COR-L47 (cell line): ENCODE measurements around the gene ZNF804B.

Experiments
- DNase-seq: peaks from one replicate; lab custom pipeline; 2025; lab: John Stamatoyannopoulos, UW

The ZNF804B gene

DNA sequence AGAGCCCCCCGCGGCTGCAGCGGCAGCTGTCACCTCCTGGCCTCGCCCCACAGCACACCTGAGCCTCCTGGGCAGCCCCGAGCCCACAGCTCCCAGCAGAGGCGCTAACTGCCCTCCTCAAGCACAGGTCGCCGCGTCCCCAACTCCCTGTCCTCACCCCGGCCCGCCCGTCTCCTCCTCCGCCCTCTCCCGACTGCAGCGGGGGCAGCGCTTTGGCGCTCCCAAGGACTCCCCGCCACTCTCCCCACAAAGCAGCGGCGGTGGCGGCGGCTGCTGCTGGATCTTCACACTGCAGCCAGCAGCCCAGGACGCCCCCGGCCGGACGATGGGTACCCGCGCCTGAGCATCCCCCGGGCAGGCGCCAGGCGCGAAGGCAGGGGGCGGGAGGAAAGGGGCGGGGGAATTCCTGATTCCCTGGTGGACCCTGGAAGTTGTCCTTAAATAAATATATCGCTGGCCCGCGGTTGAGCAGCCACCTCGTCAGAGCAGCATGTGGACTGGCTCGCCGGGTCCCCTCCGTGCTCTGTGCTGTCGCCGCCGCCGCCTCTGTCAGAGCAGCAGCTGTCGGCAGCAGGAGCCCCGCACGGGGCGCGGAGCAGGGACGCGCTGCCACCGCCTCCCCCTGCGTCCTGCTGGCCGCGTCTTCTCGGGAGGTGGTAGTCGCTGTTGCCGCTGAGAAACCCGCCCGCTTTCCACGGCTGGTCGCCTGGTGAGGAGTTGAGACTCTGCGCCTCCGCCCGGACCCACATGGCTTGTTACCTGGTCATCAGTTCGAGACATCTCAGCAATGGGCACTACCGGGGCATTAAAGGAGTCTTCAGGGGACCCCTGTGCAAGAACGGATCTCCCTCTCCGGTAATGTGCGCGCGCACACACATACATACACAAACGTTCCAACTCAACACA lies at the start of gene ZNF804B:
Gene ZNF804B, plus strand, starts transcription at position 471 of the 906 bp plus-strand sequence. Its CDS starts 277 bp downstream, at position 748.
- peak; percentile 2 for DNase-seq

DNA sequence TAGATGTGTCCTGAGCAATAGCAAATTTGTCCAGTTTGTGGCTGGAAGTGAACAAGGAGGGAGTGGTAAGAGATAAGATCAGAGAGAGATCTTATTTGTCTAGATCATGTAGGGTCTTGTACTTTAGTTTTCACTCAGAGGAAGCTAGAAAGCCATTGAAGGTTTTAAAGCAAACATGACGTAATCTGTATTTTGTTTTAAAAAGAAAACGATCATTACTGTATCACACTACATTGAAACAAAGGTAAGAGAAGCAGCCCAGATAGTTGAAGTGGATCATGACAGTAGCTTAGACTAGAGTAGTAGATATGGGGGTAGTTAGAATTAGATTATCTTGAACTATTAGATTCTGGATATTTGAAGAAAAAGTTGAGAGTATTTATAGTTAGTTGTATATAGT lies 23.6 kb upstream of the ZNF804B start:
- DNase-seq = no peak

DNA sequence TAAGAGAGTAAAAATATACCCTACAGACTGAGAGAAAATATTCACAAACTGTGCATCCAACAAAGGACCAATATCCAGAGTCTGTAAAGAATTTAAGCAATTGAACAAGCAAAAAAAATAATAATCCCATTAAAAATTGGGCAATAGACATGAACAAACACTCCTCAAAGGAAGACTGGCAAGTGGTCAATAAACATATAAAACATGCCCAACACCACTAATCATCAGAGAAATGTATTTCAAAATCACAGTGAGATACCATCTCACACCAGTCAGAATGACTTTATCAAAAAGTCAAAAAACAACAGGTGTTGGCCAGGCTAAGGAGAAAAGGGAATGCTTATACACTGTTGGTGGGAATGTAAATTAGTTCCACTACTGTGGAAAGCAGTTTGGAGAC lies 21.9 kb upstream of the ZNF804B start:
- no peak for DNase-seq

DNA sequence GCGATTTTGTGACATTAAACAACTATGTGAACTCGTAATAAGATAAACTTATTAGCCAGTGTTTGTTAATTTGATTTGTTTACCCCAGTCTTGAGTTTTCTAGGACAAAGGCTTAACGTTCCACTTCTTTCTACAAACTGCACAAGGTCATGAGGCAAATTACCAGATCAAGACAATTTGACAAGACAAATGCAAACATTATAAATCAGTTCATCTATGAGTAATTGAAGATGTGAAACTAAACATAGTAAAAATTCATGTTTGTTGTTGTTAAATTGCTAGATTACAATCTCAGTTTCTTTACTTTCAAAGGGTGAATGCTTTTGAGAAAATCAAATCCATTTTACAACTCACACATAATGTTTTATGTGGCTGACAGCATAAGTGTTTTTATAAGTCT lies 13.4 kb upstream of the ZNF804B start:
- no peak for DNase-seq

DNA sequence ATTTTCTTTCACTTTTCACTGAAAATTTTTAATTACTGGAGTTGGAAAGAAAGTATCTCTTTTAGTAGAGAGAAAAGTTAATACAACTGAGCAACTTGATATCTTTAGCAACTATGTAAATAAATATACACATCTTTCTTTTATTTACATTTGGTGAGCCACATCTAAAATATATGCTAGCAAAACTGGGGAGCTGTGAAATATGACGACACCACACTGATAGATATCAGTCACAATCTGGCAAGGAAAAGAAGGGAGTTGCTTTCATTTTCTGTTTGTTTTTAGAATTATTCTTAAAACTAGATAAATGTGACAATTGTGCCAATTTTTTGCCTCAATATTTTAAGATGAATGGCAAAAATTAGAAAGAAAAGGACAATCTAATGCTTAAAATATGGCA lies 2.7 kb upstream of the ZNF804B start:
- no peak for DNase-seq

DNA sequence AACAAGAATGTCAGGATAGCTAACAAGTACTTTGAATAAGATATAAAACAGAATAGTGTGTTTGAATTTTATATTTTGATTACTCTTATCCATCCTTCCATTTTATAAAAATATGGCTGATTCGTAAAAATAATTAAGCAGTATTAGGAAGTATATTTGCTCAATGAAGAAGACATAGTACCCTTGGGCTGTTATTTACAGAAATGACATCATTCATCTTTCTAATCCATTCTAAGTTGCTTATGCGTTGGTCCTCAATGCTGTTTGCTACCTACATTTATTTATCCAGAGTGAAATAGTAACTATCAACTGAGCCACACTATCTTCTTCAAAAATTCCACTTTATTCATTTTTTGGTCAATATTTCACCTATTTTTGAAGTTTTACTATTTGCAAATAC lies 2.1 kb upstream of the ZNF804B start:
- DNase-seq = no peak

DNA sequence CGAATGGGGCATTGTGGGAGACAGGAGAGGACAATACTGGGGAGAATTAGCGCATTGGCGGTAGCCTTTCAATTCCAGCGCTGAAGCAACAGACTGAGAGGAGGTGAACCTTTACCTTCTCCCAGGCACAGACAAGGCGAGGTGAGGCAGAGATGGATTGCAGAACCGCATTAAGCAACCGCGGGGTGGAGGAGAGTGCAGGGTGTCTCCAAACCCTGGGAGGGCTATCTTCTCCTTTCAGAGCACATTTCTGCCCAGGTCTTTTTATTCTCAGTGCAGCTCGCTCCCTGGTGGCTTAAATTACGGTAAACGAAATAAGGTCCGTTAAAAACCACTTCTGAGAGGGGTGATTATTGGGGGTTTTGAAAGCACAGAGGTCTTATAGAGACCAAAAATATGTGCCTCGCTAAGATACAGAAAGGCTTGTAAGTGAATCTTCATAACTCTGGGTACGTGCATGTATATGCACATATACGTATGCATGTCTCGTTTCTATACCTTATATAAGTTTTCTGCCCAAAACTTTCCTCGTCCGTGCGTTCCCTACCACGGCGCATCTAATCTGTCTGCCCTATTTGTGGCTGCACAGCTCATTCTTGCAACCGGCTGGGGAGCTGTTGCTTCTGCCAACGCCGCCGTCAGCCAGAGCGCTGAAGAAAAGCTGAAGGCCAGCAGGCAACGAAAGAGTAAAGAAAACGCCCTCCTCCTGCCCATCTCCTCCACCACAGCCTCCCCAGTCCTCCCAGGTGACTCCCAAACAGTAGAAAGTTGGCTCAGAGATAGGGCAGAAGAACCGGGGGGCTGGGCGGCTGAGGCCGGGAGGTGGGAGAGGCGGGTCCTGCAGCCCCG lies 895 bp upstream of the ZNF804B start:
- DNase-seq = peak; percentile 14

DNA sequence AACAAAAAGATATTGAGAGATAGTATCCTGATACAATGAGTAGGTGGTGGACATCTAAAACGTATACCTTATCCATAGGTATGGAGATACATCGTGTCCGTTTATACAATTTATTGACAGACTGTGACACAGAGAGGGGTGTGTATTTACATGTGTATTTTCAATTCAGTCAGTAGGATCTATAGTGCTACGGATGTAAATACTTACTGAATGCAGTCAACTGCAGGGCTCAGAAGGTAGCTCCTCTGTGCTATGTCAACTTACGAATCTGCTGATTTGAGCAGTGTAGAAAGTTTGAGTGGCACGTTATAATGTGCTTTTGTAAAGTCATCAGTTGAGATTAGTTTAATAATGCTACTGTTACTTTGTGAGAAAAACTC lies 626 bp downstream of the ZNF804B start:
- no peak for DNase-seq

DNA sequence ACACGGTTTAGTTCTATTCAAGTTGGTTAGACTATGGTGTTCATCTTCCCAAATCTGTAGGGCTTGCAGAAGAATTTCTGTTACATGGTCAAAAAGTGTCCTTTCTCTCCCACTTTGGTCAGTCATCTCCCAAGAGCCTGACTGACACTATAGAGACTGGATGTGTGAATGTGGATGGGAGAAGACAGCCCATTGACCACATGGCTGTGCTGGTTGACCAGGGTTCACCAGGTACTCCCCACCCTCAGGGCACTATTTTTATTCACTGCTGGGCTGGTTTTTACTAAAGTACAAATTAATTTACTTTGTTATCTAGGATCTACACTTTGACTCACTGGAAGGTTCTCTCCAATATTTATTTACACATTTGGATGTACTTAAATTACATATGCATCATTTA lies 2.3 kb downstream of the ZNF804B start:
- DNase-seq = no peak

DNA sequence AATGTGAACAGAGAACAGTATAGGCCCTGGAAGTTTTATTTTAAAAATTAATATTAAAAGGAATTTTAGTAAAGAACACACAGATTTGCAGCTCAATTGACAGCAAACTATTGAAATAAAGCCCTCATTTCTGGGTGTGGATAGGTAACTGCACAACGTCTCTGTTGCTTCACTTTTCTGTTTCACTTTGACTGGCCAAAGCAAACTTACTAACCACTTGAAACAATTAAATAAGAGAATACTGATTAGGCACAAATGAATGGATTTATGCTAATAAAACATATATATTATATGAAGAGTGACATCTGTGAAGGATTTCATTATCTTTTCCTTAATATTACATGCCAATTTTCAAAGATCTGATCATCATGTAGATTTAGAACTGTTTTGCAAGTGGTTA lies 11.9 kb downstream of the ZNF804B start:
- no peak for DNase-seq

DNA sequence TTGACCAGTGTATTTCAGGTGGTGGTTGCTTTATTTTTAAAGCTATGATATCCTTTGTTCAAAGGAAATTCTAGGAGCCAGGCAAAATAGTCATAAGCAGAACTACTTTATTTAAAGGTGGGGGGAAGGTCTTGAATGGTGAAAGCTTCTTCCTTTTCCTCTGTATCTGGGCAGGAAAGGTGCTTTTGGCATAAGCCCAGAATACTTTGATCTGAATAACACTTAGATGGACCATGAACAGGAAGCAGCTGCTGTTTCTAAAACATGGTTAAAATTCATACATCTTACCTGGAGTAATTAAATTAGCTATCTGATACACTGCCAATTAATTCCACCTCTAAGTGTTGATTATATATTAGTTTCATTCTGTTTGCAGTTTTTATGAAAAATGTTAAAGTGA lies 13.3 kb downstream of the ZNF804B start:
- no peak for DNase-seq

DNA sequence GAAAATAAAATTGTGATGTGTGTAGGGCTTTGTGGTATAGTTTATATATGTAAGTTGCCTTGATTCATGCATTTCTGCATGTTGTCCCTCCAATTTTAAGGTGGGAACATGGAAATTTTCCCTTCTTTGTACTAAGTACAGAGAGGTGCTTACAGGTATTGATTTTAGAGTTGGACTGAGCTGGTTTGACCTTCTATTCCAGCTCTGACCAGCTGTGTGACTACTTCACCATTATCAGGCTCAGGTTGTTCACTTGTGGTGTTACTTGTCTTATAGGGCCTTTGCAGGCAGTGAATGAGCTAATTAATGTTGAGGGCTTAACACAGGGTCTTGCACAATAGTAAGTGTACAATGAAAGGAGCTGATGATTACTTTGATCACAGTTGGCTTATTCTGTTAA lies 16.3 kb downstream of the ZNF804B start:
- no peak for DNase-seq

DNA sequence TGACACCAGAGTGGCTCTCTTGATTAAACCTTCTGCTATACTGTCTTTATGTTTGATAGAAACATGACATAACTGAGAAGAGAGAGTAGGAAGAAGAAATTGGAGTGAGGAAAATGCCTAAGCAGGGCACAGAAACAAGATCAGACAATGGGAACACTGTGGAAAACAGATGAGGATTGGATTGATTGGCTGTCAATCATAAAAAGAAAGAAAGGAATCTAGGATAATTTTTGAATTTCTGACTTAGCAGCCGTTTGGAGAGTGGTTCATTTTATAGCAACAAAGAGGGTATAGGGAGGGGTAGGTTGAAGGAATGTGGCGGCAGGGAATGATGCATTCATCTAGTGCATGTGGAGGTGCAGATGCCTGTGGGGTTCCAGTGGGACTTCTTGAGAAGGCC lies 28.3 kb downstream of the ZNF804B start:
- no peak for DNase-seq

DNA sequence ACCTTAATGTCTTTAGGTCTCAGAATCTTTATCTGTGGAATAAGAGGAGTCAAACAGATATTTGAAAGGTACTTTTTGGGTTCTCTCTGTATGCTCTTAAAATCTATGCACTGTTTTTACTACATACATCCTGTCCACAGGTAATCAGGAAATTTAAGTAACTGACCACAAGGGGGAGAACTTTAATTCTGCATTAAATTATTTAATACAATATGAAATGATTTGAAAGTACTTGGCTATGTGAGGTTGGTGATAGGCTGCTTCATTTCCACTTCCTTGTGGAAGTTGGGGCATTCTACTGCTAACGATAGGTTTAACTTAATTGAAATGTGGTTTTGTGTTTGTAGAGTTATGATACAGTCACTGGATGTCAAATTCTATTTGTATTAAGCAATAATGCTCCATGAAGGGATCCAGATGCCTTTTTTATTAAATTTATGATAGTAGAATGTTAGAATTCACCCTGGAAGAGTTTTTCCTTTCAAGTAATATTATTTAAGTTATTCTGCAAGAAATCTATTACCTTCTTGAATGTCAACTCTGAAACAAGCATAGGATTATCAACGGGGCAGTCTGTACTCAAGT lies 30.1 kb downstream of the ZNF804B start:
- no peak for DNase-seq

DNA sequence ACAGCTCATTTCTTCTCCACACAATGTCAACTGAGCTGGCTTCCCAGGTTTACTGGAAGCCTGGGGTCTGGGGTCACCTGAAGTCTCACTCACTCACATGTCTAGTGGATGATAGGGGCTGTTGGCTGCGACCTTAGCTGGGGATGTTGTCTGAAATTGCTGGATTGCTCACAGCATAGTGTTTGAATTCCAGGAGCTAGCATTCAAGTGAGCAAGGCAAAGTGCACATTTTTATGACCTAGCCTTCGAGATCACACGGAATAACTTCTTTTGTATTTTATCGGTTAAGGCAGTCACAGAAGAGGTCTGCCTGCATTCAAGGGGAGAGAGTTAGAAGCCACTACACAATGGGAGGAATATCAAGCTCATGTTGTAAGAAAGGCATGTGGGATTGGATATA lies 32.4 kb downstream of the ZNF804B start:
- DNase-seq = no peak

DNA sequence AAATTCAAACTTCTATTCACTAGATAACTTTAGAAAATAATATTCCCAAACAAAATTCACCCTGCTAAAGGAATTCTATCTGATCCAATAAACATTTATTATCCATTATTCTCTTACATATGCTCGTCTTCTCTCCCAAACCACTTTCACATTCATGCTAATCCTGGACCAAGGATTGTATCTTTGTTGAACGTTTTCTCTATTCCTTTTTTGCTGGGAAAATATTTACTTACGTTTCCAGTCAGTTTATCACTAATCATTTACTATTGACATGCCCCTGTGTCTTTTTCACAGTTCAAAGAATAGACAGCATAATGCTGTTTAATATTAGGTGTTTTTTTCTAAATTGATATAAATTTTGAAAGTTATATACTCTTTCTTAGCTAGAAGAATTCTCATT lies 32.9 kb downstream of the ZNF804B start:
- no peak for DNase-seq

DNA sequence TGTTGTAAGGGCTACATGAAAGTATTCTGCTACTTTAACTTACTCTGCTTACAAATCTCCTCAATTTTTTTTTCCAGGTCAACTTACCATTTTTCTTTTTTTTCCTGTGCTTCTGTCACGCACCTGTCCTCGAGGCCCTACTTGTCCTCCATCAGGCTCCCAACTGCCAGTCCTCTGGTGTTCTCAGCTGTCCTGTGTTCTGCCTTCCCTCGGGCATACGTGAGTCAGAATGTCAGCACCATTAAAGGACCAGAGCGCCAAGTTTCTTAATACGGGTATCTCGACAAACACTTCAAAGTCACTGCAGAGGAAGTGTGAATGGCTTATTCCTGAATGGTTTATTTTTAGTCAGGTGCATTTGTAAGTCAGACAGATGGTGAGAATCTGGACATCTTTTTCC lies 36.1 kb downstream of the ZNF804B start, which contains the start of gene TEX47:
Gene TEX47, minus strand, starts transcription at position 185 of the 400 bp plus-strand sequence. CDS start 795 bp downstream, outside the sequence.
- DNase-seq = no peak

DNA sequence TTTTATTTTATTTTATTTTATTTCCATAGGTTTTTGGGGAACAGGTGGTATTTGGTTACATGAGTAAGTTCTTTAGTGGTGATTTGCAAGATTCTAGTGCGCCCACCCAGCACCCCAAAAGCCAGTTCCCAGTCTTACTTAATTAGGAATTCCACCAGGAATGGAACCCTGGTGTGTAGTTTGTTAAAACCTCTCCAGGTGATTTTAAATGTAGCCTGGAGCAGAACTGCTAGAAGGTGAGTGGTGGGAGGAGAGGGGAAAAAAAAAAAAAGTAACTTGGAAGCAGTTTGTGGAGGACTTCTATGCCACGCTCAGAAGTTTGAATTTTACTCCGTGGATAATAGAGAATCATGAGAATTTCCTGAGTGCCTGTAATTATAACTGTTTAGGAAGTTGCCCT lies 41.5 kb downstream of the ZNF804B start:
- no peak for DNase-seq

DNA sequence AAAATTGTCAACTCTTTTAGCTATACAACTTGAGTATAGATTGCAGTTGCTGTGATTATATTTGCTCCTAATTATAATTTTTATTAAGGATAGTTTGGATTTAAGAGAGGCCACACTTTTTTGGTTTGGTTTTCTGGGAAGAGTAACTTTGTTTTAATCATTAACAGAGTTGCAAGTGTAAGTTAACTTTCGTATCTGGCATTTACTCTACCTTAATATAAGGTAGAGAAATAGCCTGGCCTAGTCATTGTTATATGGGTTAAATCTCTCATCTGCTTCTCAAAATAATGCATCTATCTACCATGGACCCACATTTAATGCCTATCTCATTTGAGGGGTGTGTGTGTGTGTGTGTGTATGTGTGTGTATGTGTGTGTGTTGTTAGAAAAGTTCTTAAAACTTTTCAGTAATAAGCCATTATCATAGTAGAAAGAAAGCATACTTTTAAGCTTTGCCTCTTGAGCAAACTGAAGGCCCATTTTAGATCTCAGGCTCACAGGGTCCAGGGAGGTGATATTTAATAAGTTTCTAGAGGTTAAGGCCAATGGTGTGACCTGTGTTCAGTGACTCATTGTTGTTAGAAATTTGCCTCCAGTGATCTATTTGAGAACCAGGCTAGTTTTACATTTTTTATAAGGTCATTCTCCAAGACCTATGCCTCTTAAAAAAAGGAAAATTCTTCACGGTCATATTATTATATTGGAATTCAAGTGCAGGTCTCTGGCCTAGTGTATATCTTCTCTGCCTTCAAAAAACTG lies 47.0 kb downstream of the ZNF804B start:
- no peak for DNase-seq

DNA sequence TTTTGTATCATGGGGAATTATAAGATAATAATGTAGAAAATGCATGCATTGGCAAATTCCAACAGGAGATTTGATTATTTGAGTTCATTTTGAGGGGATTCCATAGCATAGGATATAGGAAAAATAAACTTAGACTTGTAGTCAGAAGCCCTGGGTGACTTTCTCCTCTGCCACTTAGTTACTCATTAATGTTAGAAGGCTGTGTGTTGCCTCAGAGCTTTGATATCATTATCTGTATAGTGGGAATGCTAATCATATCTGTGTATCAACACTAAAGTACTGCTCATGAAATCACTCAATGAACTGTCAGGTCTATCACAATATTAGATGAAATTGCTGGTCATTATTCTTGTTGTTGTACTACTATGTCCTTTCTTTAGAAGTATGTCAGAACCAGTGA lies 59.1 kb downstream of the ZNF804B start:
- DNase-seq = no peak

DNA sequence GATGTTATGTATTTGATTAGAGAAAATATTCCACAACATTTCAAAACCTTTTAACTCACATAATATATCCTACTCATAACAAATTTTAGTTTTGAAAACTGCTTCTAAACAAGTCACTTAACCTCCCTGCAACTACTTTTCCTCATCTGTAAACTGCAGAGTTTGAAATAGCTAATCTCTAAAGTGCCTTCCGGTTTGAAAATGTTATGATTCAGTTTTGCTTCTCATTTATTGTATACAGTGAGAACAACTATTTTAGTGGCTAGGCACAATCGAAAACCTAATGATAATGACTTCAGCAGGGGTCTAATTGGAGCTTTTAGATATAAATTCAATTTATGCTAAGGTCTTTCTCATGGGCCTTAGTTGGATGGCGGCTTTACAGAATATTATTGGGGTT lies 66.7 kb downstream of the ZNF804B start:
- DNase-seq = no peak
